Caco-2 (cell line): ENCODE results near the gene POFUT2. TPM values are rescaled to one million over a fixed set of nuclear protein-coding genes. Genes with fewer than 3 reads are reported as not detected.

Experiments used
- BruUV-seq: library from RNA; stranded (reverse); fragments of 400-500 nt; replicated peaks from 2 replicates; lab custom pipeline; 2021; lab: Mats Ljungman, UMichigan
- CTCF ChIA-PET: fragments of 300-600 bp; sonication (Branson Sonifier 250); formaldehyde crosslinking; loops from one replicate; lab custom pipeline; 2022; ENCODE audit warnings: antibody characterized with exemption; lab: Charles Lee
- POLR2A ChIA-PET: fragments of 300-600 bp; sonication (Branson Sonifier 250); formaldehyde crosslinking; loops from one replicate; lab custom pipeline; 2022; ENCODE audit warnings: antibody characterized with exemption; lab: Charles Lee
- DNase-seq, 2 experiments: peaks; one replicate each; pipeline versions ENCODE4 v3.0.0 to v3.0.0-alpha.2; 2020 to 2022
- H3K27me3 ChIP-seq: replicated peaks from 2 replicates; pipeline ENCODE4 v1.6.0; 2011; ENCODE audit warnings: low read length; ENCODE audit not compliant: control insufficient read depth, insufficient read depth
- H3K36me3 ChIP-seq: 2 replicates; pipeline ENCODE4 v1.5.1; 2011; ENCODE audit warnings: low read length; ENCODE audit not compliant: control insufficient read depth, insufficient read depth
- H3K4me1 ChIP-seq: fragments of 250-450 bp; sonication (Bioruptor Pico); 2 replicates; pipeline ENCODE4 v1.5.1; 2020; ENCODE audit warnings: mild to moderate bottlenecking
- H3K4me3 ChIP-seq: 2 replicates; pipeline ENCODE4 v1.5.1; 2011; ENCODE audit warnings: low read depth, mild to moderate bottlenecking, control low read depth, low read length
- H3K9me3 ChIP-seq: fragments of 250-450 bp; sonication (Bioruptor Pico); 2 replicates; pipeline ENCODE4 v1.5.1; 2020; ENCODE audit warnings: mild to moderate bottlenecking, moderate library complexity
- H3K27ac Mint-ChIP-seq: one replicate; pipeline ENCODE4 v1.8.0; 2022; ENCODE audit warnings: mixed read lengths; ENCODE audit not compliant: unreplicated experiment
- H3K27me3 Mint-ChIP-seq: one replicate; pipeline ENCODE4 v1.8.0; 2022; ENCODE audit warnings: mixed read lengths; ENCODE audit not compliant: insufficient read depth, unreplicated experiment
- H3K36me3 Mint-ChIP-seq: one replicate; pipeline ENCODE4 v1.8.0; 2022; ENCODE audit warnings: mild to moderate bottlenecking, mixed read lengths; ENCODE audit not compliant: insufficient read depth, unreplicated experiment
- H3K4me1 Mint-ChIP-seq: one replicate; pipeline ENCODE4 v1.8.0; 2022; ENCODE audit warnings: low read depth, mixed read lengths; ENCODE audit not compliant: unreplicated experiment
- H3K4me3 Mint-ChIP-seq: one replicate; pipeline ENCODE4 v1.8.0; 2022; ENCODE audit warnings: mild to moderate bottlenecking, moderate library complexity, mixed read lengths; ENCODE audit not compliant: unreplicated experiment
- H3K9me3 Mint-ChIP-seq: one replicate; pipeline ENCODE4 v1.8.0; 2022; ENCODE audit warnings: mixed read lengths; ENCODE audit not compliant: unreplicated experiment
- intact Hi-C: fragments of 100-400 bp; cut with micrococcal nuclease; formaldehyde crosslinking; loops from one replicate; pipeline ENCODE4 v1.10.0; 2022; ENCODE audit not compliant: unreplicated experiment
- total RNA-seq: library from RNA; stranded (reverse); gene quantifications from 2 replicates; pipeline ENCODE4 v1.2.3, GENCODE V29; 2022
- TF ChIP-seq, protein P1 (sequence below), 2 experiments: fragments of 200-600 bp in 1 of 2; IDR thresholded peaks; 1 replicate in 1 of 2; 2 replicates in 1 of 2; pipeline versions ENCODE4 v1.5.1 to v1.8.0; 2011 to 2022; ENCODE audit warnings: antibody characterized with exemption in 1 of 2, control low read depth in 1 of 2, inconsistent platforms in 1 of 2, low read depth in 1 of 2, low read length in 1 of 2, mild to moderate bottlenecking in 1 of 2, moderate library complexity in 1 of 2; ENCODE audit not compliant: insufficient read depth in 1 of 2, severe bottlenecking in 1 of 2, unreplicated experiment in 1 of 2

The POFUT2 gene
- total RNA-seq, 1 experiment from 2014 or later, result 32.0 TPM

DNA sequence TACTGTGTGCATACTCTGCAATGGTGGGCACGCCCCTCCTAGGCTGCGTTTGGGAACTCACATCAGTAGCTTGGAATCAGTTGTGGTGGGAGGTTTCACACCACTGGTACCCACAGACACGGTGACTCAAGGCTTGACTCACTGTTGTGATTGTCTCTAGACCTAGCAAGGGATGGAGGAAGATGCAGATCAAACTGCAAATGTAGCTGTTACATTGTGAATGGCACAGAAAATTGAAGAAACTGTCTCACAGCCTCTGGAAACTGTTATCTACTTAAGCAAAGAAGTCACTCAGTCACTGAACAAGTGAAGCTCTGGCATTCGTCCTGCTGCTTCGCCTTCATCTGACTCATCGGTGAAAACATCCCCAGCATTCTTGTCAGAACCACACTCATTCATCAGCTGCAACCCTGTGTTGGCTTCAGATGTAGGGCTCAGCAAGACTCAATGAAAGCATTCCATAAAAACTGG is 59.5 kb downstream of the POFUT2 start:
- Histone ChIP-seq H3K4me3 (no peak overlapping the region), H3K4me1 (no peaks in the 10 kb centered on the region), H3K9me3 (no peaks in the 10 kb centered on the region), H3K27me3 (no peaks in the 10 kb centered on the region), H3K36me3 (no peaks in the 10 kb centered on the region)
- BruUV-seq, result no TSS peak
- Mint-ChIP-seq H3K4me3 (no peak overlapping the region), H3K27ac (no peak overlapping the region), H3K36me3 (no peaks in the 10 kb centered on the region), H3K9me3 (no peaks in the 10 kb centered on the region), H3K27me3 (peaks cover 5% of the 10 kb centered on the region), H3K4me1 (no peaks in the 10 kb centered on the region)
- ChIA-PET CTCF (interaction anchor here (0.6 to 1.7 kb wide), 3 partner anchors 90 to 91 kb away, joined by 3 to 6 read pairs (median 3); no protein-coding TSS in a partner anchor), POLR2A (no interaction called here)
- TF ChIP-seq, protein P1, sequence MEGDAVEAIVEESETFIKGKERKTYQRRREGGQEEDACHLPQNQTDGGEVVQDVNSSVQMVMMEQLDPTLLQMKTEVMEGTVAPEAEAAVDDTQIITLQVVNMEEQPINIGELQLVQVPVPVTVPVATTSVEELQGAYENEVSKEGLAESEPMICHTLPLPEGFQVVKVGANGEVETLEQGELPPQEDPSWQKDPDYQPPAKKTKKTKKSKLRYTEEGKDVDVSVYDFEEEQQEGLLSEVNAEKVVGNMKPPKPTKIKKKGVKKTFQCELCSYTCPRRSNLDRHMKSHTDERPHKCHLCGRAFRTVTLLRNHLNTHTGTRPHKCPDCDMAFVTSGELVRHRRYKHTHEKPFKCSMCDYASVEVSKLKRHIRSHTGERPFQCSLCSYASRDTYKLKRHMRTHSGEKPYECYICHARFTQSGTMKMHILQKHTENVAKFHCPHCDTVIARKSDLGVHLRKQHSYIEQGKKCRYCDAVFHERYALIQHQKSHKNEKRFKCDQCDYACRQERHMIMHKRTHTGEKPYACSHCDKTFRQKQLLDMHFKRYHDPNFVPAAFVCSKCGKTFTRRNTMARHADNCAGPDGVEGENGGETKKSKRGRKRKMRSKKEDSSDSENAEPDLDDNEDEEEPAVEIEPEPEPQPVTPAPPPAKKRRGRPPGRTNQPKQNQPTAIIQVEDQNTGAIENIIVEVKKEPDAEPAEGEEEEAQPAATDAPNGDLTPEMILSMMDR (IDR thresholded peaks at IDR 0.05; ENCODE audit: insufficient read depth in 1 of 2, low read depth in 1 of 2, low read length in 1 of 2, severe bottlenecking in 1 of 2, unreplicated experiment in 1 of 2), result no peak
- DNase-seq, result no peak
- intact Hi-C loops, result no loop called here

DNA sequence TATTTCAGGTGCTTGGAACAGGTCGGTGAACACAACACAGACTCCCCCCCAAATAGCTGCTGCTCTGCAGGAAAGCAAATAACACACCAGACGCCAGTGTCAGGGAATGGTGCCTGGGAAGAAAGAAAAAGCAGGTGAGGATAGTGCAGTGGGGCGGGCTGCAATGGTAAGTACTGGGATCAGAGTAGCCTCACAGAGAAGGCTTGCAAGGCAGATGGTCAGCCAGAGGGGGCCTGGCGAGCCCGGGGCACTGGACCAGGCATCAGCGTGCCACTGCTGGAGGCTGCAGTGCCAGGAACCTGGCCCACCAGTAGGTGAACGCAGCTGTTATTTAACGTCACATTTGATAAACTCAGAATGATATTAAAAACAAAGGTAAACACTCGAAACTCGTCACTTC is 60.0 kb downstream of the POFUT2 start:
- no peaks in the 10 kb centered on the region for H3K36me3 Mint-ChIP-seq
- DNase-seq, result no peak
- ChIA-PET POLR2A (no interaction called here), CTCF (interaction anchor here (0.9 to 1.7 kb wide), 2 partner anchors 89 to 91 kb away, joined by 3 to 6 read pairs; no protein-coding TSS in a partner anchor)
- no peak overlapping the region for H3K4me3 Mint-ChIP-seq
- no peaks in the 10 kb centered on the region for H3K9me3 ChIP-seq
- no peaks in the 10 kb centered on the region for H3K4me1 ChIP-seq
- H3K27me3 Mint-ChIP-seq, result peaks cover 5% of the 10 kb centered on the region
- H3K4me3 ChIP-seq, result no peak overlapping the region
- H3K27ac Mint-ChIP-seq, result no peak overlapping the region
- H3K4me1 Mint-ChIP-seq, result no peaks in the 10 kb centered on the region
- intact Hi-C loops, result no loop called here
- no peaks in the 10 kb centered on the region for H3K36me3 ChIP-seq
- H3K27me3 ChIP-seq, result no peaks in the 10 kb centered on the region
- H3K9me3 Mint-ChIP-seq, result no peaks in the 10 kb centered on the region
- BruUV-seq, result no TSS peak
- TF ChIP-seq, protein P1 (IDR thresholded peaks at IDR 0.05; ENCODE audit: insufficient read depth in 1 of 2, low read depth in 1 of 2, low read length in 1 of 2, severe bottlenecking in 1 of 2, unreplicated experiment in 1 of 2), result no peak

DNA sequence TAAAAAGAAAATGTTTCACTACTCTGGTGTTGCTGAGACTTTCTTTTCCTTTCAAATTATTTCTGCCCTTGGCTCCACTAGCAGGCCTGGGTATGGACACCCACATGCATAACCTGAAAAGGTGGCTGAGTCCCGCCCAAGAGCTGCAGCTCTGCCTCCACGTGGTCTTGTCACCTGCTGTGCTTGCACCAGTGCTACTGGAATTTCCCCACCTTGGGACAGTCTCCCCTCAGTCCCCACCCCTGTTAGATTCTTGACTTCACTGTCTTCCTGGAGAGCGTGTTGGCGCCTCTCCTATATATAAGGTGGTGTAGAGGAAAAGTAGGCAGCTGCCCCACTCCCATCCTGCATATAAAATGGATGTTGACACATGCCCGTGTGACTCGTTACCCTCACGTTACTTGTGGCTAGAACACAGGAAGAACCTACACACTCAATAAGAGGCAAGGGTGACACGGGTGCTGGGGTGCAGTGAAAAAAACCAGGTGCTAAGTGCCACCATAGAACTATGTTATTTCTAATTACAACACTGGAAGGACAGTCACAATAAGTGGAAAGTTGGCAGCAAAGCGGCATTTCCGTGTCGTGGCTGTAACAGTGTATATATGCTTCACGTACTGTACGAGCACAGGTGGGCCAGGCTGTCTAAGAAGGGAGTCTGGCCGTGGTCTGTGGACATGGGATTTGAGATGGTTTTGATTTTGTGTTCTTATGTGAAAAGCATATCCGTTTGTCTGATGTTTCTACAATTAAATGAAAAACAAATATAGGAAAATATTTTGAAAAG is 61.0 kb downstream of the POFUT2 start:
- peaks cover 3% of the 10 kb centered on the region for H3K27me3 Mint-ChIP-seq

More for the DNA sequence above, 61.0 kb downstream of the POFUT2 start:
- ChIA-PET CTCF (interaction anchor here (0.6 to 1.7 kb wide), 3 partner anchors 44 to 90 kb away, joined by 3 to 6 read pairs (median 3); no protein-coding TSS in a partner anchor), POLR2A (no interaction called here)
- H3K4me3 ChIP-seq, result no peak overlapping the region
- no peaks in the 10 kb centered on the region for H3K9me3 Mint-ChIP-seq
- H3K27ac Mint-ChIP-seq, result no peak overlapping the region
- H3K36me3 Mint-ChIP-seq, result no peaks in the 10 kb centered on the region
- H3K4me1 Mint-ChIP-seq, result no peaks in the 10 kb centered on the region
- H3K4me1 ChIP-seq, result no peaks in the 10 kb centered on the region
- no peaks in the 10 kb centered on the region for H3K27me3 ChIP-seq
- intact Hi-C loops, result no loop called here
- TF ChIP-seq, protein P1 (IDR thresholded peaks at IDR 0.05; ENCODE audit: insufficient read depth in 1 of 2, low read depth in 1 of 2, low read length in 1 of 2, severe bottlenecking in 1 of 2, unreplicated experiment in 1 of 2), result no peak
- H3K36me3 ChIP-seq, result no peaks in the 10 kb centered on the region
- no peak overlapping the region for H3K4me3 Mint-ChIP-seq
- no peak for DNase-seq
- no peaks in the 10 kb centered on the region for H3K9me3 ChIP-seq
- BruUV-seq, result no TSS peak
